Liver (tissue), 9 donors: ENCODE data around the gene AKT2. TPM values are rescaled to one million over a fixed set of nuclear protein-coding genes. Genes with fewer than 3 reads are reported as not detected.

Experiments
- DNase-seq: peaks from one replicate; pipeline ENCODE4 v3.0.0-alpha.2; 2017; ENCODE audit warnings: low spot score
- H3K27ac ChIP-seq, 2 donors: one replicate each; pipeline ENCODE4 v1.7.0; 2013; ENCODE audit warnings: inconsistent platforms in 2 of 2, low read length in 2 of 2, control low read depth in 1 of 2, low read depth in 1 of 2, mild to moderate bottlenecking in 1 of 2
- H3K27me3 ChIP-seq, 4 donors: one replicate each; pipeline versions ENCODE4 v1.6.1 to v1.7.0; 2013; ENCODE audit warnings: low read length in 3 of 4, inconsistent platforms in 1 of 4, mild to moderate bottlenecking in 1 of 4, moderate library complexity in 1 of 4; ENCODE audit not compliant: control insufficient read depth in 4 of 4, insufficient read depth in 4 of 4
- H3K36me3 ChIP-seq, 4 donors: one replicate each; pipeline versions ENCODE4 v1.6.1 to v1.7.0; 2013; ENCODE audit warnings: low read length in 3 of 4, mild to moderate bottlenecking in 3 of 4, low read depth in 1 of 4, moderate library complexity in 1 of 4; ENCODE audit not compliant: control insufficient read depth in 4 of 4, insufficient read depth in 3 of 4
- H3K4me1 ChIP-seq, 4 donors: one replicate each; pipeline versions ENCODE4 v1.6.1 to v1.7.0; 2013; ENCODE audit warnings: low read length in 3 of 4, mild to moderate bottlenecking in 3 of 4, moderate library complexity in 1 of 4; ENCODE audit not compliant: control insufficient read depth in 4 of 4, insufficient read depth in 4 of 4
- H3K4me3 ChIP-seq, 3 donors: one replicate each; pipeline versions ENCODE4 v1.6.1 to v1.7.0; 2013; ENCODE audit warnings: low read length in 3 of 3, control low read depth in 1 of 3, low read depth in 1 of 3, mild to moderate bottlenecking in 1 of 3
- H3K9ac ChIP-seq, 2 donors: one replicate each; pipeline ENCODE4 v1.7.0; 2013; ENCODE audit warnings: low read length in 2 of 2, mild to moderate bottlenecking in 2 of 2, moderate library complexity in 2 of 2, control low read depth in 1 of 2, low read depth in 1 of 2
- H3K9me3 ChIP-seq, 4 donors: one replicate each; pipeline versions ENCODE4 v1.6.1 to v1.7.0; 2013; ENCODE audit warnings: low read length in 3 of 4; ENCODE audit not compliant: control insufficient read depth in 4 of 4
- CTCF ChIP-seq: fragments of 150-350 bp; IDR thresholded peaks from 2 replicates; pipeline ENCODE4 v1.5.1; 2017; ENCODE audit warnings: improper control_type of control experiment, low read depth, low read length; ENCODE audit not compliant: missing input control
- EGR1 ChIP-seq, 2 donors: IDR thresholded peaks; 2 replicates each; pipeline ENCODE4 v1.6.1; 2016 to 2018; ENCODE audit warnings: antibody characterized with exemption in 2 of 2, low read depth in 2 of 2
- FOXA2 ChIP-seq: IDR thresholded peaks from 2 replicates; pipeline ENCODE4 v1.6.1; 2016; ENCODE audit warnings: antibody characterized with exemption
- GABPA ChIP-seq, 2 donors: IDR thresholded peaks in 1 of 2; conservative IDR thresholded peaks in 1 of 2; 2 replicates each; pipeline ENCODE4 v1.6.1; 2016; ENCODE audit warnings: antibody characterized with exemption in 2 of 2, mild to moderate bottlenecking in 1 of 2, moderate library complexity in 1 of 2
- HNF4A ChIP-seq, 2 donors: conservative IDR thresholded peaks; 2 replicates each; pipeline ENCODE4 v1.6.1; 2016; ENCODE audit warnings: antibody characterized with exemption in 2 of 2, mild to moderate bottlenecking in 2 of 2
- HNF4G ChIP-seq: IDR thresholded peaks from 2 replicates; pipeline ENCODE4 v1.6.1; 2016; ENCODE audit warnings: antibody characterized with exemption
- JUND ChIP-seq, 2 donors: IDR thresholded peaks; 2 replicates each; pipeline ENCODE4 v1.6.1; 2016; ENCODE audit warnings: antibody characterized with exemption in 2 of 2
- NR2F2 ChIP-seq: IDR thresholded peaks from 2 replicates; pipeline ENCODE4 v1.6.1; 2016; ENCODE audit warnings: antibody characterized with exemption
- RAD21 ChIP-seq, 2 donors: IDR thresholded peaks; 2 replicates each; pipeline ENCODE4 v1.6.1; 2016; ENCODE audit warnings: antibody characterized with exemption in 2 of 2, mild to moderate bottlenecking in 2 of 2
- REST ChIP-seq: IDR thresholded peaks from 2 replicates; pipeline ENCODE4 v1.6.1; 2016; ENCODE audit warnings: antibody characterized with exemption, mild to moderate bottlenecking
- RXRA ChIP-seq, 2 donors: IDR thresholded peaks; 2 replicates each; pipeline ENCODE4 v1.6.1; 2017 to 2018; ENCODE audit warnings: antibody characterized with exemption in 2 of 2, mild to moderate bottlenecking in 1 of 2
- SP1 ChIP-seq: IDR thresholded peaks from 2 replicates; pipeline ENCODE4 v1.6.1; 2018; ENCODE audit warnings: antibody characterized with exemption, mild to moderate bottlenecking
- YY1 ChIP-seq: IDR thresholded peaks from 2 replicates; pipeline ENCODE4 v1.6.1; 2016; ENCODE audit warnings: antibody characterized with exemption, mild to moderate bottlenecking
- WGBS: extraction: QIAGEN DNeasy Blood & Tissue Kit; methylation state at CpG from one replicate; pipeline ENCODE4 v1.1.7; 2013; 5-methylcytosine and 5-hydroxymethylcytosine counted together
- polyA plus RNA-seq, 2 donors: library from polyadenylated mRNA; stranded (reverse) in 1 of 2; unstranded in 1 of 2; fragments of 200-250 nt in 1 of 2; fragments of >200 nt in 1 of 2; fragmentation: Nextera tagmentation in 1 of 2; extraction: Ambion mirVana in 1 of 2; gene quantifications; one replicate each; pipeline versions ENCODE4 v1.2.1 to v1.2.3, GENCODE V29; 2013 to 2015
- total RNA-seq, 2 donors: library from RNA; depleted of rRNA; stranded (reverse); fragments of >200 nt; gene quantifications; one replicate each; pipeline ENCODE4 v1.2.3, GENCODE V29; 2014
- TF ChIP-seq, protein P1 (sequence below): IDR thresholded peaks from 2 replicates; pipeline ENCODE4 v1.6.1; 2016; ENCODE audit warnings: antibody characterized with exemption
- TF ChIP-seq, protein P2 (sequence below): IDR thresholded peaks from 2 replicates; pipeline ENCODE4 v1.6.1; 2016; ENCODE audit warnings: antibody characterized with exemption
- TF ChIP-seq, protein P3 (sequence below): IDR thresholded peaks from 2 replicates; pipeline ENCODE4 v1.6.1; 2016; ENCODE audit warnings: antibody characterized with exemption
- donor health status: healthy.
- donor health status: healthy.
- donor health status: healthy.
- donor health status: healthy.
- donor health status: healthy.

The AKT2 gene
- total and polyA plus RNA-seq, 4 donors = 23.2 to 110 (median 60.4) TPM

DNA sequence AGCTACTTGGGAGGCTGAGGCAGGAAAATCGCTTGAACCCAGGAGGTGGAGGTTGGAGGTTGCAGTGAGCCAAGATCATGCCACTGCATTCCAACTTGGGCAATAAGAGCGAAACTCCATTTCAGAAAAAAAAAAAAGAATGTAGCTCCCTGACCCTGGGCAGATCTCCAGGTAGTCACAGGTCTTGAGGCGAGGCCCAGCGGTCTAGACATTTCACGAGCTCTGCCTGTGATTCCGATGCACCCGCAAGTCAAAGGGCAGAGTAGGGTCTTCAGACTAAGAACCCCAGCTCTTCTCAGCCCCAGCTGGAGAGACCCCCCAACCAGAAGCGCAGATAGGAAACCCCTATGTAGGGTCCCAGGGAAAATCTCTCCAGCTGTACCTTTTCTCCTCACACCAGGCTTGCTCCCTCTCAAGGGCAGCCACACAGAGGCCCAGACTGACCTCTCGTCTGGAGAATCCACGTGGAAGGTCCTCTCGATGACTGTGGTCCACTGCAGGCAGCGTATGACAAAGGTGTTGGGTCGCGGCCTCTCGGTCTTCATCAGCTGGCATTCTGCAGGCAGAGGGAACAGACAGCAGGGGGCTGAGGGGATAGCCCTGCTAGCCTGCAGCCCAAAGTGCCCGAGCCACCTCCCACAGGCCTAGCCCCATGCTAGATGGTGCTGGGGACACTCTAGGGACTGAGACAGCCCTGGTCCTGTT, 30.3 kb downstream of the AKT2 start (continued):
- TF ChIP-seq RAD21 (IDR thresholded peaks at IDR 0.05) (no peak), JUND (IDR thresholded peaks at IDR 0.05) (no peak), SP1 (no peak), NR2F2 (no peak)
- TF ChIP-seq, protein P1, sequence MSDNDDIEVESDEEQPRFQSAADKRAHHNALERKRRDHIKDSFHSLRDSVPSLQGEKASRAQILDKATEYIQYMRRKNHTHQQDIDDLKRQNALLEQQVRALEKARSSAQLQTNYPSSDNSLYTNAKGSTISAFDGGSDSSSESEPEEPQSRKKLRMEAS = no peak

GRCh38 chr19:40253611-40254092, 31.5 kb downstream of the AKT2 start:
- H3K36me3 ChIP-seq = peaks cover 0 to 28% (median 19%) of the 10 kb centered on the region in 4 donors
- 50% methylated on average over 8 of the region's 8 CpGs for WGBS

More at GRCh38 chr19:40253611-40254092, 31.5 kb downstream of the AKT2 start:
- H3K27me3 ChIP-seq = no peaks in the 10 kb centered on the region
- peaks cover 8 to 72% (median 47%) of the 10 kb centered on the region in 4 donors for H3K4me1 ChIP-seq
- H3K9me3 ChIP-seq = no peaks in the 10 kb centered on the region
- H3K4me3 ChIP-seq = no peak overlapping the region
- TF ChIP-seq GABPA (IDR thresholded peaks at IDR 0.05 in 1 of 2, conservative IDR thresholded peaks at IDR 0.05 in 1 of 2) (no peak), NR2F2 (no peak), REST (no peak), YY1 (no peak), CTCF (no peak), HNF4G (no peak), RAD21 (IDR thresholded peaks at IDR 0.05) (no peak), EGR1 (IDR thresholded peaks at IDR 0.05; ENCODE audit: low read depth in 2 of 2) (no peak), RXRA (IDR thresholded peaks at IDR 0.05) (no peak), FOXA2 (no peak), JUND (IDR thresholded peaks at IDR 0.05) (no peak), HNF4A (conservative IDR thresholded peaks at IDR 0.05) (no peak)
- TF ChIP-seq, protein P2, sequence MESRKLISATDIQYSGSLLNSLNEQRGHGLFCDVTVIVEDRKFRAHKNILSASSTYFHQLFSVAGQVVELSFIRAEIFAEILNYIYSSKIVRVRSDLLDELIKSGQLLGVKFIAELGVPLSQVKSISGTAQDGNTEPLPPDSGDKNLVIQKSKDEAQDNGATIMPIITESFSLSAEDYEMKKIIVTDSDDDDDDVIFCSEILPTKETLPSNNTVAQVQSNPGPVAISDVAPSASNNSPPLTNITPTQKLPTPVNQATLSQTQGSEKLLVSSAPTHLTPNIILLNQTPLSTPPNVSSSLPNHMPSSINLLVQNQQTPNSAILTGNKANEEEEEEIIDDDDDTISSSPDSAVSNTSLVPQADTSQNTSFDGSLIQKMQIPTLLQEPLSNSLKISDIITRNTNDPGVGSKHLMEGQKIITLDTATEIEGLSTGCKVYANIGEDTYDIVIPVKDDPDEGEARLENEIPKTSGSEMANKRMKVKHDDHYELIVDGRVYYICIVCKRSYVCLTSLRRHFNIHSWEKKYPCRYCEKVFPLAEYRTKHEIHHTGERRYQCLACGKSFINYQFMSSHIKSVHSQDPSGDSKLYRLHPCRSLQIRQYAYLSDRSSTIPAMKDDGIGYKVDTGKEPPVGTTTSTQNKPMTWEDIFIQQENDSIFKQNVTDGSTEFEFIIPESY = no peak
- TF ChIP-seq, protein P3, sequence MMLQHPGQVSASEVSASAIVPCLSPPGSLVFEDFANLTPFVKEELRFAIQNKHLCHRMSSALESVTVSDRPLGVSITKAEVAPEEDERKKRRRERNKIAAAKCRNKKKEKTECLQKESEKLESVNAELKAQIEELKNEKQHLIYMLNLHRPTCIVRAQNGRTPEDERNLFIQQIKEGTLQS = no peak
- no peak overlapping the region for H3K27ac ChIP-seq
- H3K9ac ChIP-seq = no peak overlapping the region
- no peak for DNase-seq
